ENCODE results near the gene MYBPC1.
"Not testable (repeated sequence)": the region's sequence is repeated elsewhere in the genome, so short reads cannot be mapped to it uniquely, and the experiment has no call there.

The MYBPC1 gene, protein sequence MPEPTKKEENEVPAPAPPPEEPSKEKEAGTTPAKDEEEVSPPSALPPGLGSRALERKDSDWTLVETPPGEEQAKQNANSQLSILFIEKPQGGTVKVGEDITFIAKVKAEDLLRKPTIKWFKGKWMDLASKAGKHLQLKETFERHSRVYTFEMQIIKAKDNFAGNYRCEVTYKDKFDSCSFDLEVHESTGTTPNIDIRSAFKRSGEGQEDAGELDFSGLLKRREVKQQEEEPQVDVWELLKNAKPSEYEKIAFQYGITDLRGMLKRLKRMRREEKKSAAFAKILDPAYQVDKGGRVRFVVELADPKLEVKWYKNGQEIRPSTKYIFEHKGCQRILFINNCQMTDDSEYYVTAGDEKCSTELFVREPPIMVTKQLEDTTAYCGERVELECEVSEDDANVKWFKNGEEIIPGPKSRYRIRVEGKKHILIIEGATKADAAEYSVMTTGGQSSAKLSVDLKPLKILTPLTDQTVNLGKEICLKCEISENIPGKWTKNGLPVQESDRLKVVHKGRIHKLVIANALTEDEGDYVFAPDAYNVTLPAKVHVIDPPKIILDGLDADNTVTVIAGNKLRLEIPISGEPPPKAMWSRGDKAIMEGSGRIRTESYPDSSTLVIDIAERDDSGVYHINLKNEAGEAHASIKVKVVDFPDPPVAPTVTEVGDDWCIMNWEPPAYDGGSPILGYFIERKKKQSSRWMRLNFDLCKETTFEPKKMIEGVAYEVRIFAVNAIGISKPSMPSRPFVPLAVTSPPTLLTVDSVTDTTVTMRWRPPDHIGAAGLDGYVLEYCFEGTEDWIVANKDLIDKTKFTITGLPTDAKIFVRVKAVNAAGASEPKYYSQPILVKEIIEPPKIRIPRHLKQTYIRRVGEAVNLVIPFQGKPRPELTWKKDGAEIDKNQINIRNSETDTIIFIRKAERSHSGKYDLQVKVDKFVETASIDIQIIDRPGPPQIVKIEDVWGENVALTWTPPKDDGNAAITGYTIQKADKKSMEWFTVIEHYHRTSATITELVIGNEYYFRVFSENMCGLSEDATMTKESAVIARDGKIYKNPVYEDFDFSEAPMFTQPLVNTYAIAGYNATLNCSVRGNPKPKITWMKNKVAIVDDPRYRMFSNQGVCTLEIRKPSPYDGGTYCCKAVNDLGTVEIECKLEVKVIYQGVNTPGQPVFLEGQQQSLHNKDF

DNA sequence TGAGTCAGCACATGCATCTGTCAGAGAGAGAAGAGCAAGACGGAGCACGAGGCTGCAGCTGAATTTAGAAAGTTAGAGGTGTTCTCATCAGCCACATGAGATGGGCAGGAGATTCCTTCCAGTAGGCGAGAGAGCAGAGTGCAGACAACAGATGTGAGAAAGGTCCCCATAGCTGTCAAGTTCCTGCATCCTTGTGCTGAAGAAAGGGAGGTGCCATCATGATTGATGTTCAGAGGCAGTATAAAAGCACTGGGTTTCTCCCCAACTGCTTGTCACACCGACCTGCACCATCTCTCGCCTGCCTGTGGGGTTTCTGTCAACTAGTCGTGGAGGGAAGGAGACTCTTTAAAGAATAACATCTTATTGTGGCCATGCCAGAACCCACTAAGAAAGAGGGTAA, at the start of gene MYBPC1:
MYBPC1 (plus strand) TSS at position 272 of the 400 bp plus-strand sequence; CDS start at position 372, 100 bp downstream.
- no peak for DNase-seq

DNA sequence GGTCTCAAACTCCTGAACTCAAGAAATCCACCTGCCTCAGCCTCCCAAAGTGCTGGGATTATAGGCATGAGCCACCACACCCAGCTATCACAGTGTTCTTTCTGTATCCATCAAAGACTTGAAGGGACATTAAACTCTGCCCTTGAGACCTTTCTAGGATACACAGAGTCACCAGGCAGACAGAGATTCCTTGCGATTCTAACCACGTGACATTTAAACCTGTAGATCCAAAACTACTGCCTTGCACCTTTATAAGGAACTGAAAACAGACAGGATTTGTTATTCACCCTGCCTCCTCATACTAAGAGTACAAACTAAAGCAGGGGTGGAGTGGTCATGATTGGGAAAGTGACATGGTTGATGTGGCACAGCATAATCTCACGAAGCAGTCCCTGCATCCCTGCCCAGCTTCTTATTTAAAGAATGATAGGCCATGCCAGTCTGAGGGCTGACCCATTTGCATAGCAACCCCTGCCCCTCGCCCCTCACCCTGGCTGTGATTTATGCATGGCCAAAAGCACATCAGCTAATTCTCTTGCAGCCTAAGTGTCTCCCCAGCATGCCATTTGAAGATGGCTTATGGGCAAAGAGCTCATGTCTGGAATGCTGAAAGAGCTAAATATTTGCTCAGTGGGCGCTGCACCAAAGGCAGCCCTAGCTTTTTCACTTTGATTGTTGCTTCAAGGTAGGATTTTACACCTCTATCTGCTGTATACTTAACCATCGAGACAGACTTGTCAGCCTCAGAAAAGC, 43.2 kb upstream of the MYBPC1 start:
- DNase-seq = no peak

DNA sequence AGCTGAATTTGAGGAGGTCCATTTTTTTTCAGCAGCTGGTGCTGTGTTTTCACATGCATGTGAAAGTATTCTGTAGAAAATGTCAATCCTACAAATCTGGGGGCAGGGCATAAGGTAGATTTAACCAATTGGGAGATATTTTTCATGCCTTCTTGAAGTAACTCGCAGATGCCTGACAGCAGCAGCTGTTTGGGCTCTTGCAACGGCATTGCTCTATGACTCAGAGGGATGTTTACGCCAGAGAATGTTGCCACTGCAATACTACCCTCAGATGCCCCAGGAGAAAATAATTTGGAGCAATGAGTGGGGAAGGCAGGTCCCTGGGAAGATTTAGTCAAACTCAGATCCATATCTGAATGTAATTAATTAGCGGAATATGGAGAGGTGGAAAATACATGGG, 42.5 kb upstream of the MYBPC1 start:
- DNase-seq = no peak

DNA sequence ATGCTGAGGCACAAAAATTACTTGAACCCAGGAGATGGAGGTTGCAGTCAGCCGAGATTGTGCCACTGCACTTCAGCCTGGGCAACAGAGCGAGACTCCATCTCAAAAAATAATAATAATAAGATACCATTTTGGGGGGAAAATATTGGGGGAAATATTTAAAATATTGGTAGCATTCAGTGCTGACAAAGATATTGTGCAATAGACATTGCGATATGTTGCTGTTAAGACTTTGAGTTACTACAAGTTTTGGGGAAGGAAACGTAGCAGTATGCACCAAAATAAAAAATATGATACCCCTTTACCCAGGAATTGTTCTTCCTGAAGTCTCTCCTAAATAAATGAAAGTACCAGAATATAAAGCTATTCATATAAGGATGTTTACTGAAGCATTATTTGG, 37.7 kb upstream of the MYBPC1 start:
- no peak for DNase-seq

DNA sequence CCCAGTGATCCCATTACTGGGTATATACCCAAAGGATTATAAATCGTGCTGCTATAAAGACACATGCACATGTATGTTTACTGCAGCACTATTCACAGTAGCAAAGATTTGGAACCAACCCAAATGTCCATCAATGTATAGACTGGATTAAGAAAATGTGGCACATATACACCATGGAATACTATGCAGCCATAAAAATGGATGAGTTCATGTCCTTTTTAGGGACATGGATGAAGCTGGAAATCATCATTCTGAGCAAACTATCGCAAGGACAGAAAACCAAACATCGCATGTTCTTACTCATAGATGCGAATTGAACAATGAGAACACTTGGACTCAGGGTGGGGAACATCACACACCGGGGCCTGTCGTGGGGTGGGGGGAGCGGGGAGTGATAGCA, 36.0 kb upstream of the MYBPC1 start:
- DNase-seq = not testable (repeated sequence)

DNA sequence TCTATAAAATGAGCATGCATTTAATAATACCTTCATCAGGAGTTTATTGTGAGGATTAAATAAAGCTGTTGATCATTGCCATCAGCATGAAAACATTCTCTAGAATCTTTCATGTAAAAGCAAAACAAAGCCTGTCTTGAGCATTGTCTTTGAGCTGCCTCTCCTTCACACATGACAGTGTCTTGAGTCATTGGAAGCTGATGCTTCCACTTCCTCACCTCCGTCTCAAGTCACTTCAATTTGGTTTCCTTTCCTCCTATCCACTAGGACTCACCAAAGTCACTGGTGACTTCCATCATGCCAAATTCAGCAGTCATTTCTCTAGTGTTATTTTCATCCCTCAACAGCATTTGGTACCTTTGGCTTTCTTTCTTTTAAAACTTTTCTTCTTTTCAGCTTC, 31.6 kb upstream of the MYBPC1 start:
- no peak for DNase-seq

DNA sequence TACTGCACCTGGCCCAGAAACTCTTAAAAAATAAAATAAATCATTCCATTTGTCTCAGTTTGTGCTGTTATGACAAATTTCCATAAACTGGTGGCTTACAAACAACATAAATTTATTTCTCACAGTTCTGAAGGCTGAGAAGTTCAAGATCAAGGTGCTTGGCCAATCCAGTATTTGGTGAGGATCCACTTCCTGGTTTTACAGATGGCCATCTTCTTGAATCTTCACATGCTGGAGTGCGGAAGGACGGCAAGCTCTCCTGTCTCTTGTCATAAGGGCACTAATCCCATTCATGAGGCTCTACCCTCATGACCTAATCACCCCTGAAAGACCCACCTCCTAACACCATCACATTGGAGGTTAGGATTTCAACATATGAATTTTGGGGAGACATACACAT, 29.9 kb upstream of the MYBPC1 start:
- no peak for DNase-seq

DNA sequence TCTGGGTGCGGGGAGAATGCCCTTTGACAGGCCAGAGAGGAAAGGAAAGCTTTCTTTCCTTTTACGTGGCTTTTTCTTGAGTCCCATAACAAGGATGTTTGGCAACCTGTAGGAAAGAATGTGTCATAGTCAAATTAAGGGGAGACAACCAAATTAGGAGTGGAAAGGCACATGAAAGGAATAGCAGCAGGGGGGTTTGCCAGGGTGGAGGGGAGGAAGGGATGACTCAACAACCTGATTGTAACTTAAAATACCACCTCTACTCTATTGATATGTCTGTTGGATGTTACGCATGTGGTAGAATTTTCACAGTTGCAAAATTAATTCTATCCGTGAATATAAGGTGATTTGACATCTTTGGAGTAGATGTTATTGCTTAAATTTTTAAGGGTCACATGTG, 28.5 kb upstream of the MYBPC1 start:
- DNase-seq = no peak

DNA sequence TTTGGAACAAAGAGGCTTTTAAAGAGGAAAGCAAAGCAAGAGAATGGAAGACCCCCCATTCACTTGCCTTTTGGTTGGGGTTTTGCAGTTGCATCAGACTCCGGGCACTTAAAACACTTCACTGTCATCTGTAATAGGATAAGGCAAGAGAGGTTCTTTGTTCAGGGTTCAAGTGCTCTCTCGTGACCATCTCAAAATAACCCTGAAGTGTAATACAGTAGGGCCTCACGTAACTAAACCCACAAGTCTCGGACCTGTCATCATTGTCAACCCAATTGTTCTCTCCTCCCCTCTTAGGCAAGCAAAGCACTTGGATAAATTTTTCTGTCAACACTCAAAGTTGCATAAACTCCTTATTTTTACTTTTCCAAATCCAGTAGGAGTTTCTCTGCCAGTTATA, 26.9 kb upstream of the MYBPC1 start:
- no peak for DNase-seq

DNA sequence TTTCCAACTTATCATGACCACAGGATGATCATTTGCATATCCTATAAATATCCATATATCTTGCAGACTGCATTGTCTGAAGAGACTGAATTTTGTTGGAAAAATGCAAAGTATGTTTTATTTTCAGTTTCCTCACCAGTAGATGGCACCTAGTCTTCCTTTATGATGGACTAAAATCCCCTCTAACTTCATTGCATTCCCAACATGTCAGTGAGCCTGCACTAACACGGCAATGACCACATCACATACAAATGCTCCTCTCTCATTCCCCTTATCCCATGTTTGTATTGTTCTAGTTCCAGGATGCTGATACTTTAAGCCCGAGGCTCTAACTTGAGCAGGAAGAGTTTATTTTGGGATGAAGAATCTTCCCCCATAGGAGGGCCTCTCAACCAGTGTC, 24.7 kb upstream of the MYBPC1 start:
- no peak for DNase-seq

DNA sequence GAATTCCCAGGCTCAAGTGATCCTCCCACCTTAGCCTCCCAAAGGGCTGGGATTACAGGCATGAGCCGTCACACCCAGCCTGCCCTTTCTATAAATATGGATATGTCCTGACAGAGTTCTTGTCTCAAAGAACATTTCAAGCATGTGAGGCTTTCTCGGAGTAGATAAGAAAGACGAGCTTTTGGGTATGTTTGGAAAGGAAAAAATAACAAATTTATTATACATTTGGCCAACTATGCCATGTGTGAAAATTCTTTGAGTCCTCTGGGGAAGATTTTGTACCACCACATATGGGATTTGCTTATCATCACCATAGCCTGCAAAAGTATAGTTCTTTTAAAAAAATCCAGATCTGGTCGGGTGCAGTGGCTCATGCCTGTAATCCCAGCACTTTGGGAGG, 23.7 kb upstream of the MYBPC1 start:
- no peak for DNase-seq

DNA sequence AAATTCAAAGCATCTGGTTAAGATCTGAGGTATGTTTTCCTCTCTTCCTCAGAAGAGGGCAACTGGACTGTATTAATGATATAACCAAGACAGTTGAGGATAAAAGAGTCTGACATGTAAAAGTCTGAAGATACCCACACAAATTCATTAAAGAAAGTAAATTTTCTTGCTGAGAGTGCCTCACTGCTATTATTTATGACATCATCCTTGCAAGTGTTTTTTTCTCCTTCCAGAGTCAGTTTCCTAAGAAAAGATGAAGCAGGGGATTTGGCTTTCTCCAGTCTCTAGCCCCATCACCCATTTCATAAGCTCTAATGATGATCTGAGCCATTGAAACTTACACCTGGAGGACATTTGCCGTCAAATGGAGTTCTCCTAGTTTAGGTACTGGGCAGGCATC, 21.0 kb upstream of the MYBPC1 start:
- DNase-seq = no peak

DNA sequence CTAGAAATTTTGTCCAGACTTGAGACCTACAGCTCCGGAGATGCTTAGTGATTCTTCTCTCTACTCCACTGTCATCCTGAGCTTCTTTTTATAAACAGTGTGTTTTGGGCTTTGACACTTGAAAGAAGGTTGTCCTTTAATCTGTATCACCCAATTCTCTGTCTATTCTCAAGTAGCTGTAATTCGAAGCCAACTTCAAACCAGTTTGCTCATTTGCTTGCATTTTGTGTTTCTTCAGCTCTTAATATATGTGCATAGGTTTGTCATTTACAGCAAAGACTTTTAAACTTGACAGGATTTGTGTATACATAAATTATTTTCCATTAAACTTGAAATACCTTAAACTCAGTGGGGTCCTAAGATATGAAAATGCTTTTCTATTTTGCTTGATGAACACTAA, 16.4 kb upstream of the MYBPC1 start:
- DNase-seq = no peak

DNA sequence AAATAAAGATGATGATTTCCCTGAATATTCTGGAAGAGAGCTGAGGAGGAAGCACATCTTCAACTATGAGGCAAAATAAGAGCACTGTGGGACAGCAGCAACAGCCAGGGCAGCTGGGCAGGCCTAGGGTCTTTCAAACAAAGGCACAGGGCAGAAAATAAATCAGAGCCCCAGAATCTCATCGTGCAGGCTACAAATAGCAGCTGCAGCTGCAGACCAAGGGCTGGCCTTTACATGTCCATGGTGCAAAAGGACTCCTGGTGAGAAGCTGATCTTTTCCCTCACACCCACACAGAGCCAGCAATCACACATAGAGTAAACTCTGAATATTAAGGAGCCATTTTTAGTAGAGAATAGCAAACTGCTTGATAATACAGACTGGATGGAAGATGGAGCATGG, 13.6 kb upstream of the MYBPC1 start:
- no peak for DNase-seq

DNA sequence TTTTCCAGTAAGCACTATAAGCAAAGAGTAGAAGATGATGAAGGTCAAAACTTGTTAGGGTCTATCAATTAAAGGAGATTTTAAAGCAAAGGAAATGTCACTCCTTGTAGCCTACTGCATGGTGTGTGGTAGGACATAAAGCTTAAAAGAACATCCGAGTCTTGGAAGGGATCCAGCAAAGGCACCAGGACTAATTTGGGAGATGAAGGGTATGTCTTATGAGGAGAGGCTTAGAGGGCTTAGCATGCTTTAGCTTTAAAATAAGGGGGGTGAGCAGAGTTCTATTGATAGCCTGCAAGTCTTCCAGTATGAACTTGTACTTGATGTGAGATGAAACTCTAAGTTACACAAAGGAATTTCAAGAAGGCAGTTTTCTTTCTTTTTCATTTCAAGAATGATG, 11.8 kb upstream of the MYBPC1 start:
- DNase-seq = no peak

DNA sequence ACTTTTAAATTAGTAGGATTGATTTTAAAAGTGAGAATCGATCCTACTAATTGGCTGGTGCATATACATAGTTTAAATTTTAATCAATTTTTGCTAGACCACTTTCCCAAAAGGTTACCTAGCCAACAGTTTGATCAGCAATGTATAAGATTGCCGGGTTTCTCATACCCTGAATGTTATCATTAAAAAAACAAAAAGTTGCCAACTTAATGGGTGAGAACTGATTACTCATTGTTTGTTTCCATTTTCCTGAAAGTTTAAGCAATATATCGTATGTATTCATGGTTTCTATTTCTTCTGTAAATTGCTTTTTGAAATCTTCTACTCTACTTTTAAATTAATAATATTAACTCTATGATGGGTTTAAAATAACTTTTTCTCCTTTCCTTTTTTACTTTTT, 4.4 kb upstream of the MYBPC1 start:
- DNase-seq = no peak

DNA sequence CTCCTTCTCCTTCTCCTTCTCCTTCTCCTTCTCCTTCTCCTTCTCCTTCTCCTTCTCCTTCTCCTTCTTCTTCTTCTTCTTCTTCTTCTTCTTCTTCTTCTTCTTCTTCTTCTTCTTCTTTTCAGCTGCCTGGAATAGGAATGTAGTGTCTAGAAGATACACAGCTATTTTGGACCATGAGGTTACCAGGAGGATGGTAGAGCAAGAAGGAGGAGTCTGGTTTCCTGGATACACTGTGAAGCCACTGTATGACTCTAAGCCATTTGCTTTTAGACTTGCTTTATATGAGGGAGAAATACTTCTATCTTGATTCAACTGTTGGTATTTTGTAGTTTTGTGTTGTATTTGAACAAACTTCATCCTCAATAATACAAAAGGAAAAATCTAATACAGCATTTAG, 3.0 kb upstream of the MYBPC1 start:
- no peak for DNase-seq

DNA sequence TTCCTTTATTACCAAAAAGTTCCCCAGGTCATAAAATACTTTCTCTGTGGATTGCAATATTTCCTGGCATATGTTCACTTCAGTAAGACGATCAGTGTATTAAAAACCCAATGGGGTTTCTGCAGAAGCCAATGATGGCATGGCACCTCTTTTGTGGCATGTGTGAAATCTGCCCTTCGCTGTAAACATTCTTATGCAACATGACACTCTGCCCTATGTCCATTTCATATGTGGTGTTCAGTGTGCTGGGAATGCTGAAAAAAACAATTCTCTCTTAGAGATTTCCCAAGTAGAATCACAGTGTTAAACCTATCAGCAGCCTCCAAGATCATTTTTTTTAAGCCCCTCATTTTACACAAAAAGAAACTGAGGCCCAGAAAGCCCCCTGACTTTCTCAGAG, 2.3 kb upstream of the MYBPC1 start:
- DNase-seq = no peak

DNA sequence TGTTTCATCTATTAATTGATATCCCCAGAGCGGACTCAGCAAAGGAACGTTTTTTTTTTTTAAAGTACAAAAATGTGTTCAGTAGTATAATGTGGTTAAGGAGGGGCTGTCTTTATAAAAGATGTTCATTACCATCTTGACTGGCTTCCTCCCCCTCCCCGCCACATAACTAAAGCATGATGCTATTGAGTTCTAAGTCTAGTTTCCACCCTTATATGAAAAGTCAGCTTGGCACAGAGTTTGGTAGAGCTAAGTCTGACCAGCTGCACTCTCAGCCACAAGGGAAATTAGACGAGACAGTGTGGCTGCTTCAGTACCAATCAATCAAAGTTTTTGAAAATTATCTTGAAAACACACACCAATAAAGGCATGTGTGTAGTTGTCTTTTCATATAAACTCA, 1.9 kb upstream of the MYBPC1 start:
- no peak for DNase-seq

DNA sequence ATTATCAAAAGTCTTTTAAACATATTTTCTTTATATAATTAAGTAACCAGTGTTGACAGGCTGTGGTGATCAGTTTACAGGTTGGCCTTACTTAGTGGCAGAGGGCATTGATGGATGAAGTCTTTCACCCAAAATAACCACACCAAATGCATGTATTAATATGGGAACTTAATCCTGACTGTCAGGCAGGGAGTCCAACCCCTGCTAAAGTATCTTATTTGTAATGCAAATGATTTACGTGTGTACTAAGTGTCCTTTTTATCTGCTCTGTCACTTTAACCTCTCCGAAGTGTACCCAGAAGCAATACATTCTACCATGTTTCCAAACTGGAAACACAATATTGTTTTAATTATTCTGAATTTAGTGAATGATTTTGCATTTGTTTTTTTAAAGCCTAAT, 1.4 kb downstream of the MYBPC1 start:
- DNase-seq = no peak

DNA sequence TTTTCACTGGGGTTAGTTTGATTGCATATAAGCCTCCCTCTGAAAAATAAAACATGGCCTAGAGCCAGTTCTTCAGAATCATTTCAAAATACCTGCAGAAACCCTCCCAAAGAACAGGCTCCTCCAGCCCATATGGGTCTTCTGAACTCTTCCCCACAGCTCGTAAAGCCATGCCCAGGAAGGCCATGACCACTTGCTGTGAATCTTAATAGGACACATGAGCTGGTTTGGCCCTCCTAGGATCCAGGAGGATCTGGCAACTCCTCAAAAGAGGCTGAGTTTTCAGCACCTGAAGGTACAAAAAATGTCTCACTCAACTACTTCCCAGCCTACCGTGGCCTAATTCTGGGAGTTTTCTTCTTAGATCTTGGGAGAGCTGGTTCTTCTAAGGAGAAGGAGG, 2.4 kb downstream of the MYBPC1 start:
- DNase-seq = no peak

DNA sequence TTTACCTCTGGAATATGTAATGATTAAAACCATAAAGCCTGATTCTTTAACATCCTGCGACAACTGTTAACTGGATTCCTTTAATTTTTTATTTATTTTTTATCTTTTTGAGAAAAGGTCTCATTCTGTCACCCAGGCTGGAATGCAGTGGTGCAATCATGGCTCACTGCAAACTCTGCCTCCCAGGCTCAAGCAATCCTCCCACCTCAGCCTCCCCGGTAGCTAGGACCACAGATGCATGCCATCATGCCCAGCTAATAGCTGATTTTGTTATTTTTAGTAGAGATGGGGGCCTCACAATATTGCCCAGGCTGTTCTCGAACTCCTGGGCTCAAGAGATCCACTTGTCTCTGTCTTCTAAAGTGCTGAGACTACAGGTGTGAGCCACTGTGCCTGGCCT, 3.7 kb downstream of the MYBPC1 start:
- no peak for DNase-seq

DNA sequence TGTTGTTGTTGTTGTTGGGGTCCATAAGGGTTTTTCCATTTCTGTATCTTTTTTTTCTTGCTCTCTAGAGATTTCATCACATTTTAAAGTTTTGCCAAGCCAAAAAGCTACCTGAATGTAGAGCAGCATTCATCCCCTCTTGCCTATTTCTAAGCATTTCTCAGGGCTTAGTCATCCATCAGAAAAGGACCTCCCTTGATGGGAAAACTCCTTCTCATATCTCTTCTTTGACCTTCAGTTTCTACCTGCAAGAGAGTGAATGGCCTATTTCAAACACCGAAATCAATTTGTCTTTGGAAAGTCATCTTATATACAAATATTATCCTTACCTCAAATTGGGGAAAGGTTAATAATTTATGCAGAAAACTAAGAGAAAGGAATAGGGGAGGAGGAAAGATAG, 4.5 kb downstream of the MYBPC1 start:
- DNase-seq = no peak
